Fibroblast of peridontal ligament (primary cell): Measurements from ENCODE around the gene HM13.
A peak's percentile ranks its signal among the peaks of the same experiment; 100 is the strongest.
"Not testable (repeated sequence)": the region's sequence is repeated elsewhere in the genome, so short reads cannot be mapped to it uniquely, and the experiment has no call there.

Experiments
- DNase-seq: peaks from one replicate; pipeline ENCODE4 v3.0.0-alpha.2; 2010; ENCODE audit errors: extremely low read depth

Gene HM13

GRCh38 chr20:31567380-31567720 lies 53.1 kb downstream of the HM13 start:
- no peak for DNase-seq

GRCh38 chr20:31568041-31568731 lies 53.9 kb downstream of the HM13 start:
- DNase-seq = no peak

GRCh38 chr20:31568773-31569162 lies 54.5 kb downstream of the HM13 start:
- DNase-seq = no peak

- DNase-seq = peak; percentile 46
Measured at GRCh38 chr20:31569163-31570020, 55.1 kb downstream of the HM13 start.

- no peak for DNase-seq
Measured at GRCh38 chr20:31570021-31570463, 55.8 kb downstream of the HM13 start.

- no peak for DNase-seq
Measured at GRCh38 chr20:31570735-31571617, 56.7 kb downstream of the HM13 start.

- no peak for DNase-seq
Measured at GRCh38 chr20:31572042-31572700, 57.9 kb downstream of the HM13 start.

- DNase-seq = peak; percentile 98
Measured at GRCh38 chr20:31572701-31573554, 58.7 kb downstream of the HM13 start.

- DNase-seq = no peak
Measured at GRCh38 chr20:31573555-31574321, 59.5 kb downstream of the HM13 start.

- not testable (repeated sequence) for DNase-seq
Measured at GRCh38 chr20:31574986-31575385, 60.7 kb downstream of the HM13 start.

GRCh38 chr20:31576751-31577150 lies 62.5 kb downstream of the HM13 start:
- DNase-seq = no peak

- DNase-seq = no peak
Measured at GRCh38 chr20:31577194-31577593, 63.0 kb downstream of the HM13 start.

- DNase-seq = no peak
Measured at GRCh38 chr20:31578448-31579138, 64.4 kb downstream of the HM13 start.

GRCh38 chr20:31579245-31579644 lies 65.0 kb downstream of the HM13 start:
- DNase-seq = no peak

GRCh38 chr20:31579941-31580651 lies 65.9 kb downstream of the HM13 start:
- DNase-seq = not testable (repeated sequence)

GRCh38 chr20:31580706-31581105 lies 66.5 kb downstream of the HM13 start:
- DNase-seq = peak; percentile 55

- no peak for DNase-seq
Measured at GRCh38 chr20:31581391-31581790, 67.1 kb downstream of the HM13 start.

- no peak for DNase-seq
Measured at GRCh38 chr20:31587545-31588389, 73.5 kb downstream of the HM13 start.
